ENCODE measurements around the gene DZIP1L. TPM values are rescaled to one million over a fixed set of nuclear protein-coding genes. Genes with fewer than 3 reads are reported as not detected.

Gene DZIP1L
- total RNA-seq, 1 experiment from 2014 or later = 3.8 TPM

DNA sequence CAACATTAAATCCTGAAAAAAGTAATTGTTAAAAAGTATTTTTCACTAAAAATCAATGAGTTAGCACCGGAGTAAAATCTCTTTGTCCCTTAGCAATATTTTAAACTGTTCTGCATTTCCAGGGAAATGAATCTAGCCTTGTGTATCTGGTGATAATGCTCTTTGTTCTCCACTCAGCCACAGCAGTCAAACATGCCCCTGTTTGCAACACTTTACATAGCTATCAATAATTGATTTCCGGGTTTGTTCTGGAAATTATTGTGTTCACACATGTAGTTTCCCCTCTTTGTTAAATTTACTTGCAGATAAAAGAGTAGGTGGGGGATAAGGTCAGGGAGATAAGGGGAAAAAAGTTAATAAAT lies 20.4 kb upstream of the DZIP1L start:
- ChIA-PET POLR2A (ENCODE audit: low non-redundant PET) (no interaction called here), CTCF (no interaction called here)
- no peaks in the 10 kb centered on the region for H3K27me3 ChIP-seq (replicated peaks; ENCODE audit: insufficient read depth, low read depth, low read length, poor library complexity)
- TF ChIP-seq EZH2 (IDR thresholded peaks at IDR 0.05; ENCODE audit: borderline replicate concordance, low read depth, low read length, poor library complexity, severe bottlenecking) = no peak
- TF ChIP-seq, protein P1, sequence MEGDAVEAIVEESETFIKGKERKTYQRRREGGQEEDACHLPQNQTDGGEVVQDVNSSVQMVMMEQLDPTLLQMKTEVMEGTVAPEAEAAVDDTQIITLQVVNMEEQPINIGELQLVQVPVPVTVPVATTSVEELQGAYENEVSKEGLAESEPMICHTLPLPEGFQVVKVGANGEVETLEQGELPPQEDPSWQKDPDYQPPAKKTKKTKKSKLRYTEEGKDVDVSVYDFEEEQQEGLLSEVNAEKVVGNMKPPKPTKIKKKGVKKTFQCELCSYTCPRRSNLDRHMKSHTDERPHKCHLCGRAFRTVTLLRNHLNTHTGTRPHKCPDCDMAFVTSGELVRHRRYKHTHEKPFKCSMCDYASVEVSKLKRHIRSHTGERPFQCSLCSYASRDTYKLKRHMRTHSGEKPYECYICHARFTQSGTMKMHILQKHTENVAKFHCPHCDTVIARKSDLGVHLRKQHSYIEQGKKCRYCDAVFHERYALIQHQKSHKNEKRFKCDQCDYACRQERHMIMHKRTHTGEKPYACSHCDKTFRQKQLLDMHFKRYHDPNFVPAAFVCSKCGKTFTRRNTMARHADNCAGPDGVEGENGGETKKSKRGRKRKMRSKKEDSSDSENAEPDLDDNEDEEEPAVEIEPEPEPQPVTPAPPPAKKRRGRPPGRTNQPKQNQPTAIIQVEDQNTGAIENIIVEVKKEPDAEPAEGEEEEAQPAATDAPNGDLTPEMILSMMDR (conservative IDR thresholded peaks at IDR 0.05; ENCODE audit: low read depth, low read length) = no peak
- intact Hi-C loops (cut with micrococcal nuclease; ENCODE audit: unreplicated experiment) = no loop called here
- no TSS peak for BruUV-seq (replicated peaks)
- no peak for DNase-seq (ENCODE audit: low spot score)
- no peaks in the 10 kb centered on the region for H3K4me1 ChIP-seq (ENCODE audit: insufficient read depth, low read length, poor library complexity, severe bottlenecking)
- no peaks in the 10 kb centered on the region for H3K9me3 ChIP-seq (ENCODE audit: low read depth, low read length, poor library complexity, severe bottlenecking)
- no peaks in the 10 kb centered on the region for H3K36me3 ChIP-seq (ENCODE audit: insufficient read depth, low read length, poor library complexity, severe bottlenecking)
- no peak overlapping the region for H3K27ac ChIP-seq (ENCODE audit: low read depth, low read length, poor library complexity, severe bottlenecking)
- no peak overlapping the region for H3K4me3 ChIP-seq (ENCODE audit: low read depth, low read length, poor library complexity, severe bottlenecking)

DNA sequence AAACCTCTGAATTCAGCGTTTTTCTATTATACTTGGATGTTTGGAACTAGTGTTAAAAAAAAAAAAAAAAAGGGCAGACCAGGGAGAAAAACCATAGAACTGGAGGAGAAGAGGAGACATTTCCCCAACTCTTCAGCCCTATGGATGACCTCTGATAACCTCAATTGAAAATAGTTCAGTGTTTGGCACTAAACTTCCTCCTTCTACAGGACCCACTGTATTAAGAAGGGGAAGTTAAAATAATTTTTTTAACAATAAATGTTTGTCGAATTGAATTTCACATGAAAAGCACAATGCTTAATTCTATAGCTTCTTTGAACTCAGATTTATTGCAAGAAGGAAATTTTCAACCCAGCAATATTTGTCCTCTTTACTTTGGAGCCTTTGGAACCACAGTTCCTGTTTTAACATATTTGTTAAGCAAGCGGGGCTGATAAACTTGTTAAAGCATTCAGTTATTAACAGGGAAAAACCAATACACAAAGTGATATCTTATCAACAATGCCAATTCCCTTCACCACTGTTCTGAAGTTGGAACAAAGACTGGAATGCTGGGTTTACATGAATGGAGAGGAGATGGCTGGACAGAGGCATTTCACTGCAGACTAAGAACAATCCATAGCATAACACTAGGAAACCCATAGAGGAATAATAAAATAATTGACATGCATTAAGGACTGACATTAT lies 19.9 kb upstream of the DZIP1L start:
- DNase-seq (ENCODE audit: low spot score) = no peak
- ChIA-PET CTCF (no interaction called here), POLR2A (ENCODE audit: low non-redundant PET) (no interaction called here)
- TF ChIP-seq, protein P1 (conservative IDR thresholded peaks at IDR 0.05; ENCODE audit: low read depth, low read length) = no peak
- TF ChIP-seq EZH2 (IDR thresholded peaks at IDR 0.05; ENCODE audit: borderline replicate concordance, low read depth, low read length, poor library complexity, severe bottlenecking) = no peak
- Histone ChIP-seq H3K27ac (ENCODE audit: low read depth, low read length, poor library complexity, severe bottlenecking) (no peak overlapping the region), H3K4me1 (ENCODE audit: insufficient read depth, low read length, poor library complexity, severe bottlenecking) (no peaks in the 10 kb centered on the region), H3K4me3 (ENCODE audit: low read depth, low read length, poor library complexity, severe bottlenecking) (no peak overlapping the region), H3K27me3 (replicated peaks; ENCODE audit: insufficient read depth, low read depth, low read length, poor library complexity) (no peaks in the 10 kb centered on the region), H3K9me3 (ENCODE audit: low read depth, low read length, poor library complexity, severe bottlenecking) (no peaks in the 10 kb centered on the region), H3K36me3 (ENCODE audit: insufficient read depth, low read length, poor library complexity, severe bottlenecking) (no peaks in the 10 kb centered on the region)
- BruUV-seq (replicated peaks) = no TSS peak
- intact Hi-C loops (cut with micrococcal nuclease; ENCODE audit: unreplicated experiment) = no loop called here

DNA sequence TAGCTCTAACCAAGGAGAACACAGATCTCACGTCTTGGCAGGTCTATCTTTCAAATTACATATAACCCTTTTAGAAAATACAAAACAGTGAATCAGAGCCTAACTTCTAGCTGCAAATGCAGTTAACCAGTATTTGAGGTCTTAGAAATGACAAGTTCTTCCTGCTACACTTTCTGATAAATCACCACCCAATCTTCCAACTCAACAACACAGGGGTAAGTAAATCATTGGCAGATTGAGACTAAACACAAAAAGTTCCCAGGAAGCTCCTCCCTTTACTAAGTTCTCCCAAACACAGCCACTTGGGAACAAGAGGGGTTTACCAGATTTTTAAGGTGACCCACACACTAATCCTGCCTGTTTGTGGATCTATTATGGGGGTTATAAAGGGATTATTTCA lies 16.8 kb upstream of the DZIP1L start, which contains the start of gene A4GNT:
TSS of gene A4GNT (minus strand) at position 152 of the 400 bp plus-strand sequence. CDS start 1,134 bp downstream, outside the sequence.
- ChIA-PET CTCF (no interaction called here), POLR2A (ENCODE audit: low non-redundant PET) (no interaction called here)
- H3K9me3 ChIP-seq (ENCODE audit: low read depth, low read length, poor library complexity, severe bottlenecking) = no peaks in the 10 kb centered on the region
- H3K27me3 ChIP-seq (replicated peaks; ENCODE audit: insufficient read depth, low read depth, low read length, poor library complexity) = no peaks in the 10 kb centered on the region
- no peaks in the 10 kb centered on the region for H3K36me3 ChIP-seq (ENCODE audit: insufficient read depth, low read length, poor library complexity, severe bottlenecking)
- intact Hi-C loops (cut with micrococcal nuclease; ENCODE audit: unreplicated experiment) = no loop called here
- no peak for DNase-seq (ENCODE audit: low spot score)
- BruUV-seq (replicated peaks) = no TSS peak
- no peak within 1 kb of the TSS for H3K4me3 ChIP-seq (ENCODE audit: low read depth, low read length, poor library complexity, severe bottlenecking)
- TF ChIP-seq, protein P1 (conservative IDR thresholded peaks at IDR 0.05; ENCODE audit: low read depth, low read length) = no peak
- no peak for TF ChIP-seq EZH2 (IDR thresholded peaks at IDR 0.05; ENCODE audit: borderline replicate concordance, low read depth, low read length, poor library complexity, severe bottlenecking)
- no peaks in the 10 kb centered on the region for H3K4me1 ChIP-seq (ENCODE audit: insufficient read depth, low read length, poor library complexity, severe bottlenecking)
- no peak within 1 kb of the TSS for H3K27ac ChIP-seq (ENCODE audit: low read depth, low read length, poor library complexity, severe bottlenecking)
